Renal pelvis (tissue), 4 donors: Measurements from ENCODE around the gene SLC9A6. TPM values are rescaled to one million over a fixed set of nuclear protein-coding genes. Genes with fewer than 3 reads are reported as not detected.
"Not testable (repeated sequence)": the region's sequence is repeated elsewhere in the genome, so short reads cannot be mapped to it uniquely, and the experiment has no call there.

Experiments
- DNase-seq: peaks from one replicate; pipeline ENCODE4 v3.0.0-alpha.2; 2013
- polyA plus RNA-seq, 3 donors: library from polyadenylated mRNA; unstranded; fragments of 120-200 nt; gene quantifications; one replicate each; pipeline ENCODE4 v1.2.1, GENCODE V29; 2013; ENCODE audit not compliant: insufficient read length in 3 of 3

The SLC9A6 gene
- polyA plus RNA-seq, 3 donors: 14.2 to 18.7 (median 18.3) TPM

DNA sequence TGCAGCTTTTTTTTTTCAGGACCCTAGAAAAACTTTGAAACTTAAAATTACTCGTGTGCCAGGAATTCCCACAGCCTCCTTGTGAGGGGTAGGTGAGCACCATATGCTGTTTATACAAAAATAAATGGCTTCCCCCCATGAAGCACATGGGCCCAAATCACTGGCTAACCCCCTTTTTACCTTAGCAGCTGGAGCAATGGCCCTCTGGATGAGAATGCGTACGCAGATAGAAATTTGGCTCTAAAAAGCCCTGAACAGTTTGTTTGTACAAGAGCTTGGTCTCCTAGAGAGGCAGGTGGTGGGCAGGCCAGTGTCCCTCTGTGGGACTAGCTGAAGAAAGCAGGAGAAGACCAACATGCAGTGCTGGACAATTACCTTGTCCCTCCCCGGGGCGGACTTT lies 76.5 kb downstream of the SLC9A6 start:
- DNase-seq: no peak

DNA sequence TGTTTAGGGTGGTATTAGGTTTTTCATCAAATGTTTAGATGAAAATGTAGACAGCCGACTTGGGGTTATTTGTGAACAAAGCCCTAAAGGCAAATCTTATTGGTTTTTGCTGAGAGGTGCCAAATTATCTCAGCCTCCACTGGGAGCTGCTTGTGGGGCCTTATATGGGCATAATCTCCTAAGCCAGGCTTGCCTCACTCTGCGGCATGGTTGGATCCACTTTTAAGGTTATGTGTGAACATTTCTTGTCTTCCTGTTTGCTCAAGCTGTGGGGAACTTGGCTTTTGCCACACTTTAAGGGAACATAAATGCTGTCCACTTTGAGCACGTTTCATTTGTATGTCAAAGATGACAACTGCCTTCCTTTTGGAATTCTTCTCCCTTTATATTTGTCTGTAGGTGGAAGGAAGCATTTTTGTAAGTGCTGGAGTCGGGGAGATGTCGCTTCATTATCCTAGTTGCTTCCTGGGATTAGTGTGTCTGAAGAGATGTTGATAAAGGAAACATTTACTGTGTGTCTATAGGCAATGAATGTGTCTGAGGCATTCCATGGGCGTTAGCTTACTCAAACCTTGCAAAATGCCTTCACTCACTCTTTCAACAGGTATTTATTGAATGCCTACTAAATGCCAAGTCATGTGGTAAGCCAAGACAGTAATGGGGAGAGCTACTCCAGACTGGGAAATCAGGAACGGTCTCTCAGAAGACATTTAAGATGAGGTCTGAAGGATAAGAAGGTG lies 78.3 kb downstream of the SLC9A6 start:
- DNase-seq: no peak

DNA sequence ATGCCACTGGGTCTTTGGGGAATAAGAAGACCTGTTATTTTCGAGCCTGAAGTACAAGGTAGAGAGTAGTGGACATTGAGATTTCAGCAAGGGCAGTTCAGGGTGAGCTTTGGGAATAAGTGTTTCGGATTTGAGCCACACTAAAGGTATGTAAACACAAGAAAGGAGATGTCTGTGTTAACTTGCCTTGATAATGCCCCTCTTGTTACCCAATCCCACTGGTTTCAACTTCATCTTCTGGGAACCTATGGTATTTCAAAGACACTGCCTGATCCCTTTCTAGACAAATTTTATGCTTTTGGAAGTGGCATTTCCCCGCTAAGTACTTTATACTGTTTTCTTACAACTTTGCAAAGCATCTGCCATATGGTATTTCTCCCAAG lies 79.4 kb downstream of the SLC9A6 start:
- DNase-seq: no peak

DNA sequence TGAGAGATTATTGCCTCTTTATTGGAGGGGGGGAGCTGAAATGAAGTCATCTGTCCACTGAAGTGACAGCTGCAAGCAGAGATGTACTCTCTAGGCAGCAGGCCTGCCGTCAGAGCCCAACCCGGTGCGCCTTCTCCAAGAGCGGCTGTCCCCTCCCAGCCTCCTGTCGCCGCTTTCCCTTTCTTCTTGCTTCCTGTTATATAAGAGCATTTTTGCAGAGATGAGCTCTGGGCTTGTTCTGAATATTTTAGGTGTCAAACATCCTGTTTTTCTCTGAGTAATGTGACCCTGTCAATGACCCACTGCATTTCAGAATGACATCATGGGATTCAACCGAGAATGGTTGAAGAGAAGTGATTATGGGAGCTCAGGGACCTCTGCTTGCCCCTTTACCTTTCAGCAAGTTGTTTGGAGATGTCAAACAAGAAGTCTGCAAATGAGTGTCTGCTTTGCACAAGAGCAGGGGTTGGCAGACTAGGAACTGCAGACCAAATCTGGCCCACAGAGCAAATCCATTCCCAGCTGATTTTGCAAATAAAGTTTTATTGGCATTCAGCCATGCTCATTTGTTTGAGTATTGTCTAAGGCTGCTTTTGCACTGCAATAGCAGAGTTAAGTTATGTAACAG lies 79.9 kb downstream of the SLC9A6 start:
- peak; percentile 26 for DNase-seq

DNA sequence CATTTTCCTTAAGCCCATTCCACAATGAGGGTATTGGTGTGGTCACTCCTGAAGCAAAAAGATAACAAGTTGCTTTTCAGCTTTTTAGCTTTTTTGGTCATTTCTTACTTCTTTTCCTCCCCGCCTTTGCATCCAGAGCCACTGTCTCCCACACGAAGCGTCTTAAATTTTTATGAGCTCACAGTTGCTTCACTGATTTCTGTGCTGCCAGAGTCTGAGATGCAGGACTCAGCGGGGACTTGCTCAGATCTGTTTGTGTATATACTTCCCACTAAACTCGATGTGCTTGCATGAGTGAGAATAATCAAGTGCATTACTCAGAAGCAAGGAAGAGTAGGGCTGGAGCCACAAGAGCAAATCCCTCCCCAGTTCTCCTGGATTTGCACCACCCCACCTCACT lies 81.9 kb downstream of the SLC9A6 start:
- DNase-seq: no peak

DNA sequence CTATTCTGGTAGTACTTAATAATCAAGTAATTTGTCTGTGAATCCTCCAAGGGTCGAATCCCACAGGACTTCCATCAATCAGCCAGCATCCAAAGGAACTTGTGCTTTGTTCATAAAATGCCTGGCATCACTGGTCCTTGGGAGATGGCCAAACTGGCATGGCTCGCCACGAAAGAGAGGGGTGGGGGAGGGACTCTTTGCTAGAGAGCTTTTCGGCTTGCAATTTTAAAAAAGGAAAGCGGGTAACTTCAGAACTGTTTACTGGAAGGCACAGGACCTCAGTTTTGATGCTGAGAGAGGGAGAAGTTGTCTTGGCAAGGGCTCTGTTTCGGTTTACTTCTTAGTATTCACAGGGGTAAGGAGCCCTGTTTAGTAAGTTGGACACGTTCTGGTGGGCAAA lies 82.7 kb downstream of the SLC9A6 start:
- DNase-seq: no peak

DNA sequence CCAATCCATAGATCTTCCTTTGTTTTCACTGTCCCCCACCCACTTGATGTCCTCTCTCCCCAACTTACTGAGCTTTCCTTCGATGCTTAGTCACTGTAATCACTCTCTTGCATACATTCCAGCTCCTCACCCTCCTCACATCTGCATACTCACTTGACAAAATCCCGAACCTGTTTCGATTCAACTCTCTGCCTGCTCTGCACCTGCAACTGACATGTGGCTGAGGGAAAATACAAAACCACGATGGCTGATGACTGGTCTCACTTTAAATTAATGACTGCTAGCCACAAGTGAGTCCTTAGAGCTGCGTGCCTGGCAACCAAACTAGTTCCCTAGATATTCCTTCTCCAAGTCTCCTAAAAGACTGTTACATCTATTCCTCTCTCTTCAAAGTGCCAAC lies 91.7 kb downstream of the SLC9A6 start:
- DNase-seq: no peak

DNA sequence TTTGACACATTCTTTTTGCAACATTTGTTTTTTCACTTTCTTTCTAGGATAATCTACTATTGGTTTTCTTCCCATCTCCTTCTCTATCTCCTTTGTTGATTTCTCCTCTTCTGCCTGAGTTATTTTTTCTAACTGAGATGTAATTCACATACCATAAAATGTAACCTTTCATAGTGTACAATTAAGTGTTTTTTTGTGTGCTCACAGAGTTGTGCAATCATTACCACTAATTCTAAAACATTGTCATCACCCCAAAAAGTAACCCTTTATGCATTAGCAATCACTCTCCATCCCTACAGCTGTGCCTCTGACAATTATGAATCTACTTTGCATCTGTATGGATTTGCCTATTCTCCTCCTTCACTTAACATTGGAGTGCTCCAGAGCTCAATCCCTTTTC lies 95.5 kb downstream of the SLC9A6 start:
- DNase-seq: no peak

DNA sequence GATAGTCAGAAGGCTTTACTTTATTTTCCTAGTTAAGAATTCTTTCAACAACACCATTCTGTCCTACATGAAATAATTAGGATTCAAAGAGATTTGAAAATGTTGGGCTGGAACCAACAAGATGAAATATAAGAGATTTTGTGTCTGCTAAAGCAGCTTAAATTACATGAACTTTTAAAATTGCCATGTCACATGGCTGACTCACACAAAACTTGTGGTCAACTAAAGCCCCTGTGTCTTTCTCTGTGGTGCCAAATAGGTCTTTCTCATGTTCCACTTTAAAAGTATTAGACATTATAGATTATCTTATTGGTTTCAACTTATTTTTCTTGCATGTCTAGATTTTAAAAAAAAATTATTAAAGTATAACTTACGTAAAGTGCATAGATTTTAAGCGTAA lies 101.3 kb downstream of the SLC9A6 start:
- DNase-seq: no peak

DNA sequence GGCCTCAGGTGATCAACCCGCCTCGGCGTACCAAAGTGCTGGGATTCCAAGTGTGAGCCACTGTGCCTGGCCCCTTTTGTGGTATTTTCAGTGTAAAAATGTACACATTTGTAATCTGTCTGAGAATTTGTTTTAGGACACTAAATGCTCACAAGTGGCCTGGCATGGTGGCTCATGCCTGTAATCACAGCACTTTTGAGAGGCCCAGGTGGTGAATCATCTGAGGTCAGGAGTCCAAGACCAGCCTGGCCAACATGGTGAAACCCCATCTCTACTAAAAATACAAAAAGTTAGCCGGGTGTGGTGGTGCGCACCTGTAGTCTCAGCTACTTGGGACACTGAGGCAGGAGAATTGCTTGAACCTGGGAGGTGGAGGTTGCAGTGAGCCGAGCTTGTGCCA lies 106.7 kb downstream of the SLC9A6 start:
- not testable (repeated sequence) for DNase-seq

DNA sequence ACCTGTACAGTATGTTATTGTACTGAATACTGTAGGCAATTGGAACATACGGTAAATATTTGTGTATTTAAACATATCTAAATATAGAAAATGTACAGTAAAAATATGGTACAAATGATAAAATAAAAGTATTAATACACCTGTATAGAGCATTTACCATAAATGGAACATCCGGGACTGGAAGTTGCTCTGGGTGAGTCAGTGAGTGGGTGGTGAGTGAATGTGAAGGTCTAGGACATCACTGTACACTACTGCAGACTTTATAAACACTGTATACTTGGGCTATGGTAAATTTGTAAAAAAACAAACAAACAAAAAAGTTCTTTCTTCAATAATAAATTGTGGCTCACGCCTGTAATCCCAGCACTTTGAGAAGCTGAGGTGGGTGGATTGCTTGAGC lies 109.7 kb downstream of the SLC9A6 start:
- no peak for DNase-seq

Other genes starting within 250 kb of the SLC9A6 start
- gene CT45A3, start 217.2 kb upstream of the SLC9A6 start, polyA plus RNA-seq: not detected
- not detected for gene CT45A5, start 199.9 kb upstream of the SLC9A6 start, polyA plus RNA-seq
- gene CT45A6, start 182.6 kb upstream of the SLC9A6 start, polyA plus RNA-seq: not detected
- gene CT45A2, start 165.4 kb upstream of the SLC9A6 start, polyA plus RNA-seq: not detected
- not detected for gene CT45A7, start 148.2 kb upstream of the SLC9A6 start, polyA plus RNA-seq
- not detected for gene CT45A8, start 130.9 kb upstream of the SLC9A6 start, polyA plus RNA-seq
- not detected for gene CT45A9, start 113.6 kb upstream of the SLC9A6 start, polyA plus RNA-seq
- not detected for gene CT45A10, start 92.0 kb upstream of the SLC9A6 start, polyA plus RNA-seq
- gene SAGE1, start 91.7 kb upstream of the SLC9A6 start, polyA plus RNA-seq: not detected
- 10 to 100 TPM; 23.0 to 26.2 (median 24.0) TPM for gene MMGT1, start 11.4 kb upstream of the SLC9A6 start, polyA plus RNA-seq
- 10 to 100 TPM; 45.1 to 60.1 (median 55.0) TPM for gene FHL1, start 162.1 kb downstream of the SLC9A6 start, polyA plus RNA-seq